ENCODE results near the gene TDRD5. TPM values are rescaled to one million over a fixed set of nuclear protein-coding genes. Genes with fewer than 3 reads are reported as not detected.

Gene TDRD5
- total and polyA plus RNA-seq, 2 donors from 2014 or later = 0.47 to 1.5 TPM

DNA sequence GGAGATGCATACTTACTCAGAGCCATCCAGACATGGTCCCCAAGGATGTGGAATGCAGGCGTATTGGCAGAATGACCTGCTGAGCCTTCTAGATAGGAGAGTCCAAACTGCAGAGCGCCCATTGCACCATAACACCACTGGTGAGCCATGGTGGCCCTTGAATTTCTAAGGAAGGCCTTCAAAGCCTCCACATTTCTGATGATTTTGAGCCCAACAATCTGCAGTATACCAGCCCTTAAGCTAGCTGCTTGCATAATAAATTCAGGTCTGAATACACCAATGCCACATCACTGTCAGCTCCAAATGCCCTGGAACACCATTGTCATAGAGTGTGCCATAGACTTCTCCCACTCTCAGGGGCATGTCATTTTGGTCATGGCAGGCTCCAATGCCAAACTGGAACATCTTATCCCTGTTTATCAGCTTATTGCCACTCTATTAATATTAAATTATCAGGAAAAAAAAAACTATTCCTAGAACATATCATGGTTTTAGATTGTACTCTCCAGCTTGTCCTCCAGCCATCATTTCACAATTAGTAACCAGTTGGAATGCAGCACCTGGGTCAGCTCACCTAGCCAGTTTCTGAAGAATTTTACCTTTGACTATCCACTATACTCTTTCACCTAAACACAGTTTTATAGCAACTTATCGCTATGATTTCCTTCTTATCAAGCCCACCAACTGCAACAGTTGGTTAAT is 42.8 kb upstream of the TDRD5 start:
- TF ChIP-seq, protein P1, sequence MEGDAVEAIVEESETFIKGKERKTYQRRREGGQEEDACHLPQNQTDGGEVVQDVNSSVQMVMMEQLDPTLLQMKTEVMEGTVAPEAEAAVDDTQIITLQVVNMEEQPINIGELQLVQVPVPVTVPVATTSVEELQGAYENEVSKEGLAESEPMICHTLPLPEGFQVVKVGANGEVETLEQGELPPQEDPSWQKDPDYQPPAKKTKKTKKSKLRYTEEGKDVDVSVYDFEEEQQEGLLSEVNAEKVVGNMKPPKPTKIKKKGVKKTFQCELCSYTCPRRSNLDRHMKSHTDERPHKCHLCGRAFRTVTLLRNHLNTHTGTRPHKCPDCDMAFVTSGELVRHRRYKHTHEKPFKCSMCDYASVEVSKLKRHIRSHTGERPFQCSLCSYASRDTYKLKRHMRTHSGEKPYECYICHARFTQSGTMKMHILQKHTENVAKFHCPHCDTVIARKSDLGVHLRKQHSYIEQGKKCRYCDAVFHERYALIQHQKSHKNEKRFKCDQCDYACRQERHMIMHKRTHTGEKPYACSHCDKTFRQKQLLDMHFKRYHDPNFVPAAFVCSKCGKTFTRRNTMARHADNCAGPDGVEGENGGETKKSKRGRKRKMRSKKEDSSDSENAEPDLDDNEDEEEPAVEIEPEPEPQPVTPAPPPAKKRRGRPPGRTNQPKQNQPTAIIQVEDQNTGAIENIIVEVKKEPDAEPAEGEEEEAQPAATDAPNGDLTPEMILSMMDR (IDR thresholded peaks at IDR 0.05; ENCODE audit: borderline replicate concordance, extremely low read depth, insufficient read depth) = no peak
- H3K9me3 ChIP-seq (ENCODE audit: control insufficient read depth in 2 of 3, insufficient read depth in 1 of 3, low read length in 3 of 3) = no peaks in the 10 kb centered on the region
- FAIRE-seq (no peak), DNase-seq (no peak)
- H3K4me1 ChIP-seq (ENCODE audit: control insufficient read depth in 2 of 3, insufficient read depth in 2 of 3, low read depth in 1 of 3, low read length in 3 of 3) = no peaks in the 10 kb centered on the region
- no peaks in the 10 kb centered on the region for H3K36me3 ChIP-seq (ENCODE audit: control insufficient read depth in 2 of 3, insufficient read depth in 3 of 3, low read length in 3 of 3)
- intact Hi-C loops (cut with DNase I) = no loop called here
- H3K9ac ChIP-seq (ENCODE audit: low read length in 3 of 3) = no peak overlapping the region
- no peak overlapping the region for H3K4me3 ChIP-seq (ENCODE audit: low read length in 3 of 3)
- H3K27me3 ChIP-seq (ENCODE audit: control insufficient read depth, insufficient read depth, low read length) = no peaks in the 10 kb centered on the region
- no peak overlapping the region for H3K27ac ChIP-seq (ENCODE audit: low read depth in 2 of 2, low read length in 2 of 2)

DNA sequence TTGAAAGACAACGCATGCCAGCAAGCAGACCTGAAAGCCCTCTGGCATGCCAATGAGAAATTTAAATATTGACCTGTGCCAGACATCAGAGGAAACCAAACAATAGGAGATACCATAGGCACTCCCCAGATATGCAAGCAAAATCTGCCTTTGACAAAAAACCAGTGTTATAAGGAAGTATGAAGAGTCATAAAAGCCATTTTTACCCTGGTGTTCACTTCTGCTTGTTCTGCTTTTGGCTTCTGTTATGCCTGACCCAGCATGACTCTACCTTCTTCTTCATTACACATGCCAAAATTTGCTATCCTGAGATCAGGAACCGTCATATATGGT is 42.3 kb upstream of the TDRD5 start:
- Histone ChIP-seq H3K36me3 (ENCODE audit: control insufficient read depth in 2 of 3, insufficient read depth in 3 of 3, low read length in 3 of 3) (no peaks in the 10 kb centered on the region), H3K27ac (ENCODE audit: low read depth in 2 of 2, low read length in 2 of 2) (no peak overlapping the region), H3K27me3 (ENCODE audit: control insufficient read depth, insufficient read depth, low read length) (no peaks in the 10 kb centered on the region), H3K9ac (ENCODE audit: low read length in 3 of 3) (no peak overlapping the region), H3K4me3 (ENCODE audit: low read length in 3 of 3) (no peak overlapping the region), H3K9me3 (ENCODE audit: control insufficient read depth in 2 of 3, insufficient read depth in 1 of 3, low read length in 3 of 3) (no peaks in the 10 kb centered on the region), H3K4me1 (ENCODE audit: control insufficient read depth in 2 of 3, insufficient read depth in 2 of 3, low read depth in 1 of 3, low read length in 3 of 3) (no peaks in the 10 kb centered on the region)
- TF ChIP-seq, protein P1 (IDR thresholded peaks at IDR 0.05; ENCODE audit: borderline replicate concordance, extremely low read depth, insufficient read depth) = no peak
- no peak for FAIRE-seq
- intact Hi-C loops (cut with DNase I) = no loop called here
- DNase-seq = no peak

DNA sequence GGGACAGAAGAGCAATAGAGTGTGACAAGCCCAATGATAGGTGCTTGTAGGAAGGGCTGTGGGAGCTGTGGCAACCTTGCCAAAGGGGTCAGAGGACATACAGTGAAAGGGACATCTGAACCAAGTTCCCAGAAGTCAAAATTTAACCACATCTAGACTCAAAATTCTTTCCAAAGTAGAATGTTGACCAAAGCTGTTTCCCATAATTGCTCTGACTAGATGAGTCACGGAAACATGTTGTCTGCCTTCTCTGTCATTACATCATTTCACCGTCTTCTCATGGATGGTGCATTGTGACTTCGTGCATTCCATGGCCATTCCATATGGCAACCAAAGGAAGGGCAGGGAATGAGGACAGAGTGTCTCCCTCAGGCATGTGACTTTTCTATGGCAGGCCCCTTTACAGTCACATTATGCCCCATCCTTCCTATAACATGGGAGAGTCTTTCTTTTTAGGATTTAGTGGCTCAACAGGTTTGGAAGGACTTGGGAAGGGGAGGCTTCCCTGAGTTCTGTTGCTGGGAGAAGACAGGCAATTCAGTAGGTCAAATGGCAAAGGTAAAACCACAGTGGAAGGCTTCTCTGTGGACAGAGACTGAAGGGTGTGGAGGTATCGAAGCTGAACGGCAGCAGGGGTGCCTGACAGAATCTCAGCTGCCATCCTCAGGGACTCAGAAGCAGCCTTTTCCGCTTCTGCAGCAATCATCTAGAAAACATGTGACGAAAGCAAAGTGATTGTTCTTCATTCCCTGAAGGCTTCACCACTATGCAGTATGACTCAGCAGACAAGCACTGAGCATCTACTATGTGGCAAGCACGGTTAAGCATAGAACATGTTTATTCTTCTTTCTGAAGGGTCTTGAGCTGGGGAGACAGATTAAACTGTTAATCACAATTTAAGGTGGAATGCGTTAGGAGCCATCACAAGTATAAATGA is 40.6 kb upstream of the TDRD5 start:
- Histone ChIP-seq H3K9me3 (ENCODE audit: control insufficient read depth in 2 of 3, insufficient read depth in 1 of 3, low read length in 3 of 3) (no peaks in the 10 kb centered on the region), H3K36me3 (ENCODE audit: control insufficient read depth in 2 of 3, insufficient read depth in 3 of 3, low read length in 3 of 3) (no peaks in the 10 kb centered on the region), H3K9ac (ENCODE audit: low read length in 3 of 3) (no peak overlapping the region), H3K4me1 (ENCODE audit: control insufficient read depth in 2 of 3, insufficient read depth in 2 of 3, low read depth in 1 of 3, low read length in 3 of 3) (no peaks in the 10 kb centered on the region), H3K27me3 (ENCODE audit: control insufficient read depth, insufficient read depth, low read length) (no peaks in the 10 kb centered on the region), H3K27ac (ENCODE audit: low read depth in 2 of 2, low read length in 2 of 2) (no peak overlapping the region), H3K4me3 (ENCODE audit: low read length in 3 of 3) (no peak overlapping the region)
- TF ChIP-seq, protein P1 (IDR thresholded peaks at IDR 0.05; ENCODE audit: borderline replicate concordance, extremely low read depth, insufficient read depth) = no peak
- no peak for DNase-seq
- FAIRE-seq = no peak
- intact Hi-C loops (cut with DNase I) = no loop called here
